ENCODE measurements around the gene FBXW11. TPM values are rescaled to one million over a fixed set of nuclear protein-coding genes. Genes with fewer than 3 reads are reported as not detected.
A peak's percentile ranks its signal among the peaks of the same experiment; 100 is the strongest.
"Not testable (repeated sequence)": the region's sequence is repeated elsewhere in the genome, so short reads cannot be mapped to it uniquely, and the experiment has no call there.

The FBXW11 gene
- total RNA-seq, 1 experiment from 2014 or later, result 52.0 TPM

DNA sequence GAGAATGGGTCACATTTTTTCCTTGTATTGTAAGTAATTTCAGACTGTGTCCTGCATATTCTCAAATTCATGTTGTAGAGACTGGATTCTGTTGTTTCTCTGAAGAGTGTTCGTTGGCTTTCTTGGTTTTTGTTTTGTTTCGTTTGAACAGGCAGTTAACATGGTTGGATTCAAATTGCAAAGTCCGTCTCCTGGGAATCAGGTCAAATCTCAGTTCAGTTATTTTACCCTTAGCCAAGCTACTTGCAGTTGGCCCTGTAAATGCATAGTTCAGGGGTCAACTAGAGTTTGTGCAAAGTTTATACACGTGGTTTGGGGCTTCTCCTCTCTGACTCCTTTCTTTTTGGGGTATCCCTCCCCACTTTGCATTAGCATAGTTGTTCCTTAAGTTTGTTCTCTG lies 21.7 kb upstream of the FBXW11 start:
- Histone ChIP-seq H3K9me3 (ENCODE audit: control insufficient read depth in 1 of 2, insufficient read depth in 1 of 2, low read depth in 1 of 2, low read length in 2 of 2) (no peaks in the 10 kb centered on the region), H3K9ac (ENCODE audit: low read length) (no peak overlapping the region), H3K4me2 (ENCODE audit: low read length) (no peak overlapping the region), H4K20me1 (ENCODE audit: insufficient read depth) (no peaks in the 10 kb centered on the region), H2AFZ (ENCODE audit: low read depth, low read length, poor library complexity, severe bottlenecking) (no peak overlapping the region), H3K4me1 (ENCODE audit: control insufficient read depth in 1 of 2, insufficient read depth in 2 of 2, low read length in 2 of 2) (no peaks in the 10 kb centered on the region), H3K27ac (ENCODE audit: low read depth, low read length) (no peak overlapping the region), H3K36me3 (ENCODE audit: control insufficient read depth in 1 of 2, insufficient read depth in 2 of 2, low read length in 2 of 2) (no peaks in the 10 kb centered on the region), H3K79me2 (ENCODE audit: insufficient read depth, low read length) (no peaks in the 10 kb centered on the region), H3K27me3 (ENCODE audit: insufficient read depth, low read length) (no peaks in the 10 kb centered on the region), H3K9me2 (ENCODE audit: insufficient read depth) (no peaks in the 10 kb centered on the region), H3K4me3 (replicated peaks in 1 of 2; ENCODE audit: low read depth in 1 of 2, low read length in 2 of 2) (no peak overlapping the region)
- intact Hi-C loops (cut with micrococcal nuclease), result no loop called here
- BruUV-seq (replicated peaks), result no TSS peak
- ChIA-PET CTCF (no interaction called here), POLR2A (no interaction called here), RAD21 (ENCODE audit: low non-redundant PET in 1 of 2, low total read pairs in 2 of 2, uncharacterized antibody in 2 of 2, unreplicated experiment in 2 of 2) (no interaction called here)
- DNase-seq (ENCODE audit: low read depth, low spot score) (no peak), ATAC-seq (no peak)
- TF ChIP-seq ZFX (IDR thresholded peaks at IDR 0.05) (no peak), POLR2A (IDR thresholded peaks at IDR 0.05; ENCODE audit: borderline replicate concordance, extremely low read depth, insufficient read depth, insufficient read length) (no peak)

DNA sequence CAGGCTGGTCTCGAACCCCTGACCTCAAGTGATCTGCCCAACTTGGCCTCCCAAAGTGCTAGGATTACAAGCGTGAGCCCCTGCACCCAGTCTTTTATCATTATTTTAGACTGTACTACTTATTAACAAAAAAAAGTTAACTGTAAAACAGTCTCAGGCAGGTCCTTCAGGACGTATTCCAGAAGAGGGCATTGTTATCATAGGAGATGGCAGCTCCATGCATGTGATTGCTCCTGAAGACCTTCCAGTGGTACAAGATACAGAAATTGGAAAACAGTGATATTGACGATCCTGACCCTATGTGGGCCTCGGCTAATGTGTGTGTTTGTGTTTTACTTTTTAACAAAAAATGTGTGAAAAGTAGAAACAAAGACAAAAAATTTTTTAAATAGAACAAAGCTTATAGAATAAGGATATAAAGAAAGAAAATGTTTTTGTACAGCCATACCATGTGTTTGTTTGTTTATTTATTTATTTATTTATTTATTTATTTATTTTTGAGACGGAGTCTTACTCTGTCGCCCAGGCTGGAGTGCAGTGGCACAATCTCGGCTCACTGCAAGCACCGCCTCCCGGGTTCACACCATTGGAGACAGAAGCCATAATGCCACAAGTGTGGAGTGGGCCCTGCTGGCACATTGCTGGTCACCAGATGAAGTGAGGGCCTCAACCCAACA lies 13.8 kb upstream of the FBXW11 start:
- ATAC-seq; H3K9me2 ChIP-seq (ENCODE audit: insufficient read depth); RAD21 ChIA-PET (ENCODE audit: low non-redundant PET in 1 of 2, low total read pairs in 2 of 2, uncharacterized antibody in 2 of 2, unreplicated experiment in 2 of 2); DNase-seq (ENCODE audit: low read depth, low spot score); H2AFZ ChIP-seq (ENCODE audit: low read depth, low read length, poor library complexity, severe bottlenecking); H3K9ac ChIP-seq (ENCODE audit: low read length); H3K36me3 ChIP-seq (ENCODE audit: control insufficient read depth in 1 of 2, insufficient read depth in 2 of 2, low read length in 2 of 2); BruUV-seq (replicated peaks); intact Hi-C loops (cut with micrococcal nuclease); H3K27me3 ChIP-seq (ENCODE audit: insufficient read depth, low read length); H3K4me3 ChIP-seq (replicated peaks in 1 of 2; ENCODE audit: low read depth in 1 of 2, low read length in 2 of 2); POLR2A ChIA-PET; H3K27ac ChIP-seq (ENCODE audit: low read depth, low read length); H4K20me1 ChIP-seq (ENCODE audit: insufficient read depth); H3K4me2 ChIP-seq (ENCODE audit: low read length); H3K79me2 ChIP-seq (ENCODE audit: insufficient read depth, low read length); H3K9me3 ChIP-seq (ENCODE audit: control insufficient read depth in 1 of 2, insufficient read depth in 1 of 2, low read depth in 1 of 2, low read length in 2 of 2); H3K4me1 ChIP-seq (ENCODE audit: control insufficient read depth in 1 of 2, insufficient read depth in 2 of 2, low read length in 2 of 2): not testable (repeated sequence)
- CTCF ChIA-PET, result interaction anchor here (1.2 kb wide), 1 partner anchor 39 kb away, joined by 3 read pairs; no protein-coding TSS in a partner anchor
- TF ChIP-seq RAD21 (IDR thresholded peaks at IDR 0.05; ENCODE audit: low read depth), result peak; percentile 69
- TF ChIP-seq, protein P1, sequence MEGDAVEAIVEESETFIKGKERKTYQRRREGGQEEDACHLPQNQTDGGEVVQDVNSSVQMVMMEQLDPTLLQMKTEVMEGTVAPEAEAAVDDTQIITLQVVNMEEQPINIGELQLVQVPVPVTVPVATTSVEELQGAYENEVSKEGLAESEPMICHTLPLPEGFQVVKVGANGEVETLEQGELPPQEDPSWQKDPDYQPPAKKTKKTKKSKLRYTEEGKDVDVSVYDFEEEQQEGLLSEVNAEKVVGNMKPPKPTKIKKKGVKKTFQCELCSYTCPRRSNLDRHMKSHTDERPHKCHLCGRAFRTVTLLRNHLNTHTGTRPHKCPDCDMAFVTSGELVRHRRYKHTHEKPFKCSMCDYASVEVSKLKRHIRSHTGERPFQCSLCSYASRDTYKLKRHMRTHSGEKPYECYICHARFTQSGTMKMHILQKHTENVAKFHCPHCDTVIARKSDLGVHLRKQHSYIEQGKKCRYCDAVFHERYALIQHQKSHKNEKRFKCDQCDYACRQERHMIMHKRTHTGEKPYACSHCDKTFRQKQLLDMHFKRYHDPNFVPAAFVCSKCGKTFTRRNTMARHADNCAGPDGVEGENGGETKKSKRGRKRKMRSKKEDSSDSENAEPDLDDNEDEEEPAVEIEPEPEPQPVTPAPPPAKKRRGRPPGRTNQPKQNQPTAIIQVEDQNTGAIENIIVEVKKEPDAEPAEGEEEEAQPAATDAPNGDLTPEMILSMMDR (IDR thresholded peaks at IDR 0.05 in 2 of 3, conservative IDR thresholded peaks at IDR 0.05 in 1 of 3; ENCODE audit: borderline replicate concordance in 1 of 3, insufficient read depth in 1 of 3, low read depth in 2 of 3, low read length in 2 of 3), result peak in 2 of 3 experiments; percentile 15 to 32; a peak in 1 of 6 replicates
